ENCODE results near the gene CPA2. TPM values are rescaled to one million over a fixed set of nuclear protein-coding genes. Genes with fewer than 3 reads are reported as not detected.

Gene CPA2
- total RNA-seq, 1 experiment from 2014 or later: not detected

DNA sequence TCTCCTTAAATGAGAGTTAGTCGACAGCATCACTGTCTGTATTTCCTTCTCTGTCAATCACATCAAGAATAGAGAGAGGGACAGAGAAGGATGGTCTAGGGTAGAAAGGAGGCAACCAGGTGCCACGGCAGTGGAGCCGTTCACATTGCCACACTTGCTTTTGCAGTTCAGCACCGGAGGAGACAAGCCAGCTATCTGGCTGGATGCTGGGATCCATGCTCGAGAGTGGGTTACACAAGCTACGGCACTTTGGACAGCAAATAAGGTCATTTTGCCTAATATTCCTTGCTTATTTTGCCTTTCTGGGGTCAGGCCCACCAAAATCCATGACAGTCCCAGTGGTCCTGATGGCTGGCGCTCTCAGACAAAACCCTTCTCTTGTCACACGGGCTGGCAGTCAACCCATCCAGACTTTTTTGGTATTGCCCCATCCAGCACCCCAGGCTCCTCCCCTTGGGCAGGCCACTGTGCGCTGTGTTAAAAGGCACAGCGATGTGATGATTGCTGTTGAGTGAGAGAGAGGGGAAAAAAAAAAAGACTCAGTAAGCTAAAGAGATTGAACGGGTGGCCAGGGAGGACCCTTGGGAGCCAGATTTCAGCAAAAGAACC is 8.4 kb downstream of the CPA2 start:
- no peak for DNase-seq (ENCODE audit: low read depth, low spot score)
- in situ Hi-C loops (cut with HindIII; ENCODE audit: low pct_unique_long_range_greater_than_20kb, low sequenced_read_pairs): no loop called here

DNA sequence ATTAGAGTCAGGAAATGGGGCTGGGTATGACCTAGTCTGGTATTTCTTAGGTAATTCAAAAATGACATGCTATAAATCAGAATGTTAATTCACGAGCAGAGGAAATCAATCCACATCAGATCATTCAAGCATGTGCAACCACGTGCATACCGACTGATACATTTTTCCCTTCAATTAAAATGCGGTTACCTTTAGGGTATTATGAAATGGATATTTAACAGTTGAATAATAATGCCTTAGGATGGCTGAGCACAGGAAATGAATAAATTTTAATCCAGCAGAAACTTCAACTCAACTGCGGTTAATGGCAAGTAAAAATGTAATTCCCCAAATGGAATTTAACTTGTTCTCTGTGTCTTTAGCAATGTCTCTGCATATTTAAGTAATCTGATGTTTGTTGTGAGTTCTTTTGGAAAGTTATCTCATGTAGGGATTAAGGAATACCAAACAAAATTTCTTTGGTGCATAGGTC is 9.2 kb downstream of the CPA2 start:
- in situ Hi-C loops (cut with HindIII; ENCODE audit: low pct_unique_long_range_greater_than_20kb, low sequenced_read_pairs): no loop called here

DNA sequence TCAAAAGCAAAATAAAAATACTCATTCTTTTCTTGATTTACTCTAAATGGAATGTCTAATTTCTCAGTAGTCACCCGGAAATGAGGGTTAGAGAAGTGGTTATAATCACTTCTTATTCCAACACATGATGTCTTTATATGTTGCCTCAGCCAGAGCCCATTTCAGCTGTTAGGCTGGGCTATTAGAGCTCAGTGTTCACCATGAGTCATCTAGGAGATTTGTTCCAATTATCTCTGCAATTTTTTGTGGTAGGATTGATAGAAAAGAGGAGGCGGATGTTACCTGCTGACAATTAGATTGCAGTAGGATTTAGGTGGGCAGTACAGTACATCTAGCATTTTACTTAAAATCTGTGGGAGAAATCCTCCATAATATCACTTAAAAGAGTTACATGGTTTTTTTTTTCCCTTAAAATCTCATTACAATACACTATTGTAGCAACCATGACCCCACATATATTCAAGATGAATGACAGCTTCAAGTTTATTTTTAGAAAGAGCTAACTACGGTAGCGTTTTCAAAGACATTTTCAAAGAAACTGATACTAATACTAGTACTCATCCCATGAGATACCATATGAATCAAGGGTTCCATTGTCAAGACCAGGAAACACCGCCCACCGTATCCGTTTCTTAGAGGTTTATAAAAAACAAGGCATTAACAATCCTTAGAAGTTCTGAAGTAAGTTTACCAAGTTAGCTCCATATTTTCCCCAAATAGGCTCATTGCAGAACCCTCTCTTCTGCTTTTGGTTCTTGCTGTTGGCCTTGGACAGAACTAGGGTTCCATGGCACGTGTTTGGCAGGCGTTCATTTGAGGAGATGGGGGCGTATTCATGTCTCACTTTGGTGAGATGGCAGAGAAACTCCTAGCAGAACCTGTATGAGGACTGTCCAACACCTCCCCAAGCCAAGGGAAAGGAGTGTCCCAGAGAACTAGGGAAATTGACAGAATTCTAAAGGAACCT is 10.4 kb downstream of the CPA2 start:
- in situ Hi-C loops (cut with HindIII; ENCODE audit: low pct_unique_long_range_greater_than_20kb, low sequenced_read_pairs): no loop called here
- DNase-seq (ENCODE audit: low read depth, low spot score): peak; percentile 50

More for the DNA sequence above, 9.2 kb downstream of the CPA2 start:
- DNase-seq (ENCODE audit: low read depth, low spot score): no peak

DNA sequence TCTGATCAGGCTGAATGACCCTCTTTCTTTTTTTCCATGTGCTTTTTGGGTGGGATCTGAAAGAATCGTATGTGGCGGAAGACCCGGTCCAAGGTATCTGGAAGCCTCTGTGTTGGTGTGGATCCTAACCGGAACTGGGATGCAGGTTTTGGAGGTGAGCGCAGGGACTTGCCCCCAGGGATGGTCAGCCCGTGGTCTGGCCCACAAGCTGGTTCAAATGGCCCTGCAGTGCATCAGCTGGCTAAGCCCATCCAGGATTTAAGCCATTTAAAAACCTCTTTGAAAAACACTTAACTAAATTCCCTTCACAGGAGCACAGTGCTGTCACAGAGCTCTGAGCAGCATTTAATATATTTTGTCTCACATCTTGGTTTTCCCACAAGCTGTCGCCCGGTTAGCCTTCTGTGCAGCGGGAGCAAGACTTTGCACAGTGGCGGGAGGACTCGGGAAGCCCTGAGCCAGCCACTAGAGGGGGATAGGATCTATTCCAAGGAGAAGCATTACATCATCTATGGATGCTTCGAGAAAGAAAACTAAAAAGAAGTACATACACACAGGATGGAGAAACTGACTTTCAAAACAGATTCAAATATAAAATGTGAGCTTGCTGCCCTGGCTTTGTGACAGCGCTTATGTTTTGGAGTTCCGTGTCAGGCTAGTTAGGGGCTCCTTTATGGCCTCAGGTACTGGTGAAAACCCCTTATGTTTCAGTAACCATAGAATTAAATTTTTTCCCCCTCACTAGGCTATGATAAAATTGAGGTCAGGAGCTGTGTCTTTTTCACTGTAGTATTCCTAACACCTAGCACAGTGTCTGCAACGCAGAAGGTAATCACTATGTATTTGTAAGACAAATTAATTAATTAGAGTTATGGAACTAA is 11.3 kb downstream of the CPA2 start:
- peak; percentile 41 for DNase-seq (ENCODE audit: low read depth, low spot score)
- in situ Hi-C loops (cut with HindIII; ENCODE audit: low pct_unique_long_range_greater_than_20kb, low sequenced_read_pairs): no loop called here

DNA sequence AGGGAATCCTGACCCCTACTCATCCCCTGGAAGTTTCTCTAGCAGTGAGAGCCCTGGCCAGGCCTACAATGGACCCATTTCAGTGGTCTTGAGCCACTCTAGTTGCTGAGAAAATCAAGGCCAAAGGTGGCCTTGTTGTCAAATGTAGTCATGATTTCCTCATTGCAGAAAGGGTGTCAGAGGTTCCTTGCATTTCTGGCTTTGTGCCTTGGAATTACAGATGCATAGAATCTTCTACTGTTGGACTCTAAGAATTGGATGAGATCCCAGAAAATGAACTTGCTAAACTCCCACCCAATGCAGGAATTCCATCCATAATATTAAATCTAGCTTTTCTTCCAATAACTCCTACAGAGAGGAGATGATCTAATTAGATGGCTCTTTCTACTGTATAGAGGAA is 12.2 kb downstream of the CPA2 start:
- no peak for DNase-seq (ENCODE audit: low read depth, low spot score)
- in situ Hi-C loops (cut with HindIII; ENCODE audit: low pct_unique_long_range_greater_than_20kb, low sequenced_read_pairs): no loop called here

DNA sequence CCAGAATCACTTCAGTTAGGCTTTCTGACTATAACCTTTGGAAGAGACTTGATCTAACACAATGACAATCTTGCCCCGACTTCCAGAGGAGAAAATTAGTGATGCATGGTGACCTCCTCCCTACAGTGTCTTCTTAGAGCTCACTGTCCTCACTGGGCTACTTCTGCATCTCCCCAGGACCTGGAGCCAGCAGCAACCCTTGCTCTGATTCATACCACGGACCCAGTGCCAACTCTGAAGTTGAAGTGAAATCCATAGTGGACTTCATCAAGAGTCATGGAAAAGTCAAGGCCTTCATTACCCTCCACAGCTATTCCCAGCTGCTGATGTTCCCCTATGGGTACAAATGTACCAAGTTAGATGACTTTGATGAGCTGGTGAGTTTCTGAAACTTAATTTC is 12.6 kb downstream of the CPA2 start:
- DNase-seq (ENCODE audit: low read depth, low spot score): no peak
- in situ Hi-C loops (cut with HindIII; ENCODE audit: low pct_unique_long_range_greater_than_20kb, low sequenced_read_pairs): no loop called here

DNA sequence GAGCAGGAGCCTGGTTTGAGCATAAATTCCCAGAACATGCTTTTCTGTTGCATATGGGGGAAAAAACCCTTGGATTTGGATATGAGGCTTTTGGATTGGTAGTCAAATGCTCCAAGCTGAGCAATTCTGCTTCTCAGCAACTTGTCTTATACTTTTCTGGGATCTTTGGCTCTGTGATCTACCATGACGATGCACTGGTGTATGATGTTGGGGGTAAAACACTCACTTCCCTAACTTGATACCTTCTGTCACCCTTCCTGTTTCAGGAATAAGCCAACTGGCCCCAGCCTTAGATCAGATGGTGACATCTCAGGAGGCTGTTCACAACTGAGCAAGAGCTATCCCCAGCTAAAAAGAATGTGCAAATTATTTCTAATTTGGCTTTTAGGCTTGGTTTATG is 13.2 kb downstream of the CPA2 start:
- no peak for DNase-seq (ENCODE audit: low read depth, low spot score)
- in situ Hi-C loops (cut with HindIII; ENCODE audit: low pct_unique_long_range_greater_than_20kb, low sequenced_read_pairs): no loop called here

DNA sequence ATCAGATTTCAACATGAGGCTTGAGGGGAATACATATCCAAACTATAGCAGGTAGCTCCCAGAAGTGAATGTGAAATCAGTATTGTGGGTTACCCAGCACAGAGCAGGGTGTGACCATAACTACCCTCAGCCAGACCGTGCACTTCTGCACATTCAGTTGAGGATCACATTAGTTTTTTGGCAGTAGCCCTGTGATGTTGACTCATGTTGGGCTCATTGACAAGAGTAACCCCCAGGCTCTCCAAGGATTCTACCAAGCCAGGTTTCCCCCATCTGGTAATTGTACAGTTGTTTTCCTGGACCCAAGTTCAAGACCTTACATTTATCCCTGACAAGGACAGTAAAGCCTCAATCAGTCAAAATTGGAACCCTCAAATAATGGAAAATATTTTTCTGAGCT is 14.6 kb downstream of the CPA2 start:
- in situ Hi-C loops (cut with HindIII; ENCODE audit: low pct_unique_long_range_greater_than_20kb, low sequenced_read_pairs): no loop called here

DNA sequence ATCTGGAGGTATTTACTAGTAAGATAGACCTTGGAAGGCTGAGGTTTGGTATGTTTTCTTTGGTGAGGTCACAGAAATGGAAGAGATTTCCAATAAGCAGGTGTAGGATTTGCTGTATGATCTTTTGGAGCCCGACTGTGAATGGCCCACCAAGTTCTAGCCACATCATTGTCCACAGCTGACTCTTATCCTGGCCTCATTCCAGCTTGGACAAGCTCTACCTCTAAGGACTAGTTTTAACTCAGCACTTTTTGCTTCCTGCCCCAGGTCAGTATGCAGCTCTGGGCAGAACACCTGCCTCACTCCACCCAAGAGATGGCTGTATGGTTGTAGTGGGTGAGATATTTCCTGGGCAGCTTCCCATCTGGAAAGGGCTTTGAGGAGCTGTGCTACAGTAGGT is 20.2 kb downstream of the CPA2 start:
- no peak for DNase-seq (ENCODE audit: low read depth, low spot score)
- in situ Hi-C loops (cut with HindIII; ENCODE audit: low pct_unique_long_range_greater_than_20kb, low sequenced_read_pairs): no loop called here

More for the DNA sequence above, 14.6 kb downstream of the CPA2 start:
- DNase-seq (ENCODE audit: low read depth, low spot score): no peak

DNA sequence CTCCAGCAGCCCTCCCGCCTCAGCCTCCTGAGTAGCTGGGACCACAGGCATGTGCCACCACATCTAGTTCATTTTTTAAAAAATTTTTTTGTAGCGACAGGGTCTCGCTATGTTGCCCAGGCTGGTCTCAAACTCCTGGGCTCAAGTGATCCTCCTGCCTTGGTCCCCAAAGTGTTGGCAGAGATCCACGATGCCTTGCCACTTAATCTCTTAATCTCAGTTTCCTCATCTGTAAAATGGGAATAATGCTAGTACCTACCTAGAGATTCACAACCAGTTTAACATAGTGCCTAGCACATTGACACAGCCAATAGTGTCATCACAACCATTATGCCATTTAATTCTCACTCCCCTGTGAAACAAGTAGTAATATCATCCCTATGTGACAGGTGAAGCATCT is 21.5 kb downstream of the CPA2 start:
- no peak for DNase-seq (ENCODE audit: low read depth, low spot score)
- in situ Hi-C loops (cut with HindIII; ENCODE audit: low pct_unique_long_range_greater_than_20kb, low sequenced_read_pairs): no loop called here

DNA sequence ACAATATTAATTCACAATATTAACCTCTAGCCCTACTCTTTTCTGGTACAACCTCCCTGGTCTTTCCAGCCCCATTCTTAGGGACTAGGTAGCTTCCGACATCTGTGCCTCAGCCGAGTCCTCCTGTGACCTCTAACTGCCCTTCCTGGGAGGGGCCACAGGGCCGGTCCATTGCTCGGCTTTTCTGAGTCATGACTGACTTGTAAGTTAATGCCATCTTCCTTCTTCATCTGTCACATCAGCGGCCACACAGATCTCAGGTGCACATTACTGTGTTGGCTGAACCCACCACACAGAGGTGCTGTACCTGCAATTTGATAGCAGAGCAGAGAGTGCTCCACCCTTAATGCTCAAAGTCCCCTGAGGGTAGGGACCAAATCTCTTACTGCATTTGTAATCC is 22.2 kb downstream of the CPA2 start:
- DNase-seq (ENCODE audit: low read depth, low spot score): no peak

DNA sequence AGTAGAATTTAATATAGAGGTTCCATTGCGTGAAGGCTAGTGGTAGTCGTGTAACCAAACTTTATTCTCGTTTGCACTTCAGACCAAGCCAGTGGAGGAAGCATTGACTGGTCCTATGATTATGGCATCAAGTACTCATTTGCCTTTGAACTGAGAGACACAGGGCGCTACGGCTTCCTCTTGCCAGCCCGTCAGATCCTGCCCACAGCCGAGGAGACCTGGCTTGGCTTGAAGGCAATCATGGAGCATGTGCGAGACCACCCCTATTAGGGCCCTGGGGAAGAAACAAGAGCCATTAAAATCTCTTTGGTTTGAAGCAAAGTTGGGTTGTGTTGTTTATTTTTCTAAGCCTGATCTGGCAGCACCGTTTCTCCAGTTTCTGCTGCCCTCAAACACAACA is 22.8 kb downstream of the CPA2 start:
- in situ Hi-C loops (cut with HindIII; ENCODE audit: low pct_unique_long_range_greater_than_20kb, low sequenced_read_pairs): no loop called here
- no peak for DNase-seq (ENCODE audit: low read depth, low spot score)

More for the DNA sequence above, 22.2 kb downstream of the CPA2 start:
- in situ Hi-C loops (cut with HindIII; ENCODE audit: low pct_unique_long_range_greater_than_20kb, low sequenced_read_pairs): no loop called here

DNA sequence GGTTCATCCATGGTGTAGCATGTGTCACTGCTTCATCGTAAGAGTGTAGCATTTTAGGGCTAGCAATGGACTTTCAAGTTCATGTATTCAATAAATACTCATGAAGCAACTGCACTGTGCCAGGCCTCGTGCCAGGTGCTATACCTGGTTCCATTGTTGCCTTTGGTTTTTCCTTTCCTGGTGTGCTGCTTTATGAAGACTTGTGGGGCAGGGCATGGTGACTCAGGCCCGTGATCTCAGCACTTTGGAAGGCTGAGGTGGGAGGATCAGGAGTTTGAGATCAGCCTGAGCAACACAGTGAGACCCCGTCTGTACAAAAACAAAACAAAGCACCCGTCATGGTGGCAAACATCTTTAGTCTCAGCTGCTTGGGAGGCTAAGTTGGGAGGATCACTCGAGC is 24.1 kb downstream of the CPA2 start:
- in situ Hi-C loops (cut with HindIII; ENCODE audit: low pct_unique_long_range_greater_than_20kb, low sequenced_read_pairs): no loop called here
- DNase-seq (ENCODE audit: low read depth, low spot score): no peak

DNA sequence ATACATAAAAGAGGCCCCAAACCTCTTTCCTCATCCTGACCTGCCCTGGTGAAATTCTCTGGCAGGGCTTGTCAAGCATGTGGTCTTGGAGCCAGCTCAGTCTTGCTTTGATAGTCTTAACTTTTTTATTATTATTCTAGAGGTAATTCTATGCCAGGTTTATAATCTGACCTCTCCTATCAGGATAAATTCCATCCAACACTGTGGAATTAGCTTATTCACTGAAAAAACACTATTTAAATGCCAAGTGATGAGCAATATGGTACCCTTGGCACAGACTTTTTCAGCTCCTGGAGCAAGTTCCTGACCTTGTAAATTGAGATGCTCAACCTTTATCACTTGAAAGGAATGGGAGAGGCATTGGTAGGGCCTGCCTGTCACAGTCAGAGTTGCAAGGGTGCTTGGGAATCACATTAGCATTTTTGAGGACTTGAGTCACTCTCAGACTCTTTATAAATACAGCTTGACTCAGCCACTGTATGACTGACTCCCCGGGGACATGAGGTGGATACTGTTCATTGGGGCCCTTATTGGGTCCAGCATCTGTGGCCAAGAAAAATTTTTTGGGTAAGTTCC is 26.1 kb downstream of the CPA2 start, which contains the start of gene CPA4:
CPA4 (plus strand) TSS at position 480 of the 576 bp plus-strand sequence; CDS start at position 500, 20 bp downstream.
- DNase-seq (ENCODE audit: low read depth, low spot score): no peak
- in situ Hi-C loops (cut with HindIII; ENCODE audit: low pct_unique_long_range_greater_than_20kb, low sequenced_read_pairs): no loop called here

DNA sequence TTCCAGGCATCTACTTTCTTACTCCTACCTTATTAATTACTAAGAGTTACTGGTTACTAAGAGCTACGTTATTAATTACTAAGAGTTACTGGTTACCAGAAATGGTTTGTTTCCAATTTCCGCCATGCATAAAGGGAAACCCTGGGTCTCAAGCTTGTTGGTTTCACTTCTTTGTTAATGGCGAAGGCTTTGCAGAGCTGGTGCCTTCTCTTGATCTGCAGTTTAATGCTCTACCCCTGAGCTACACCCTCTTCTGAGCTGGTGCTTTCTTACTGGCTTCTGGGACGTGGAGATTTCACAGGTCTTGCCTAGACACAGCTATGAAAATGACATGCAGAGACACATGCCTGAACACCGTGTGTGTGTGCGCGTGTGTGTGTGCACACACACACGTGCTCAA is 26.9 kb downstream of the CPA2 start:
- no peak for DNase-seq (ENCODE audit: low read depth, low spot score)
- in situ Hi-C loops (cut with HindIII; ENCODE audit: low pct_unique_long_range_greater_than_20kb, low sequenced_read_pairs): no loop called here

DNA sequence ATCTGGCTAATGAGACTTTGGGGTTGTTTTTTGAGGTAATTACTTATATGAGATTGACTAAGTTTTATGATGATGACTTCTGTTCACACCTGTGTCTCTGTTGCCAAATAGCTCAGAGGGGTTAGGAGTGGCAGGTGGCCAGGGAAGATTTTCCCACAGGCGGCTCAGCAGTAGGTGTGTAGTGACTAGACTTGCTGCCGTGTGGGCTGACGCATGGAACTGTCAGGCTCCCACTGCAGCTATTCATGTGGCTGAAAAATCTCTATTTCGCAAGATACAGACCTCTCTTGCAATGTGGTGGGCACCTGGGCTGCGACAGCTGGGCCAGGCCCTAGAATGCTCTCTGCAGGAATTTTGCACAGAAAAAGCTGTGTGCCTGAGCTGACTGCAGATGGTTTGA is 27.7 kb downstream of the CPA2 start:
- DNase-seq (ENCODE audit: low read depth, low spot score): no peak
- in situ Hi-C loops (cut with HindIII; ENCODE audit: low pct_unique_long_range_greater_than_20kb, low sequenced_read_pairs): no loop called here

DNA sequence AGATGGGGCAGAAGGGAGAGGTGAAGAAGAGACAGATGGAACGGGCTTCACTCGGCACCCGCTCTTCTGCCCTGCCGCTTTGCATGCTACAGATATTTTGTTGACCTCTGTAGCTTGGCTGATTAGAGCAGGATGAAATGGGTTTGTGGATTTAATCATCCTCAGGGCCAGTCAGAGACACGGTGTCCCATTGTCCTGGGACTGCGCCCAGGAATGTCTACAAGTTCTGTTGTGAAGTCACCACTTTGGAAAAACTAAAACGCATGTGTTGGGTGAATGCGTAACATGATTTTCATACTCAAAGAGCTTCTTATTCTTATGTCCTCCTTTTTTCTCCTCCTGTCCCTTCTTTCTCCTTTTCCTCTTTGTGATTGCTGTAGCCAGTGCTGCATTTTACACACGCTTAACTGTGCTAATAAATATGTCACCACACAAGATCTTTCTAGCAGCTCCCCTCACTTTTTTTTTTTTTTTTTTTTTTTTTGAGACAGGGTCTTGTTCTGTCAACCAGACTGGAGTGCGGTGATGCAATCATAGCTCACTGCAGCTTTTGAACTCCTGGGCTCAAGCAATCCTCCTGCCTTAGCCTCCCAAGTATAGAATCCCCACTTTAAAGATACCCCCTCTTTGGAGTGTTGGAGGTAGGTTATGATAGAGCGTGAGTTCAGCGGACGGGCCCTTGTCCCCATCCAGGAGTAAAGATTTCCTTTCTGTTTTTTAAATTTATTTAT is 29.7 kb downstream of the CPA2 start:
- no peak for DNase-seq (ENCODE audit: low read depth, low spot score)
- in situ Hi-C loops (cut with HindIII; ENCODE audit: low pct_unique_long_range_greater_than_20kb, low sequenced_read_pairs): no loop called here
